PFSK-1 (cell line): ENCODE data around the gene EVA1B.

ENCODE experiments used
- FOXP2 ChIP-seq: optimal IDR thresholded peaks from 2 replicates; pipeline ENCODE3; 2011; ENCODE audit warnings: borderline replicate concordance, control low read depth, inconsistent platforms; ENCODE audit not compliant: insufficient read depth; ENCODE audit errors: extremely low read length, extremely low read depth
- POLR2AphosphoS5 ChIP-seq: IDR thresholded peaks from 2 replicates; pipeline ENCODE4 v1.6.1; 2012; ENCODE audit warnings: low read depth, mild to moderate bottlenecking, control low read depth, low read length, moderate library complexity
- SIN3A ChIP-seq: IDR thresholded peaks from 2 replicates; pipeline ENCODE4 v1.6.1; 2012; ENCODE audit warnings: mild to moderate bottlenecking, low read length, moderate library complexity, borderline replicate concordance; ENCODE audit not compliant: insufficient read depth
- TAF1 ChIP-seq: IDR thresholded peaks from 2 replicates; pipeline ENCODE4 v1.6.1; 2012; ENCODE audit warnings: low read length, control low read depth, borderline replicate concordance; ENCODE audit not compliant: insufficient read depth
- TF ChIP-seq, protein P1 (sequence below), 2 experiments: IDR thresholded peaks; 2 replicates each; pipeline versions ENCODE4 v1.6.1 to v1.8.0; 2011 to 2012; ENCODE audit warnings: low read depth in 2 of 2, low read length in 2 of 2, control low read depth in 1 of 2, inconsistent platforms in 1 of 2, mild to moderate bottlenecking in 1 of 2, moderate library complexity in 1 of 2; ENCODE audit not compliant: insufficient read depth in 1 of 2

GRCh38 chr1:36351227-36351977, 28.0 kb upstream of the EVA1B start:
- TF ChIP-seq SIN3A, result no peak
- no peak for TF ChIP-seq POLR2AphosphoS5
- no peak for TF ChIP-seq TAF1
- TF ChIP-seq, protein P1, sequence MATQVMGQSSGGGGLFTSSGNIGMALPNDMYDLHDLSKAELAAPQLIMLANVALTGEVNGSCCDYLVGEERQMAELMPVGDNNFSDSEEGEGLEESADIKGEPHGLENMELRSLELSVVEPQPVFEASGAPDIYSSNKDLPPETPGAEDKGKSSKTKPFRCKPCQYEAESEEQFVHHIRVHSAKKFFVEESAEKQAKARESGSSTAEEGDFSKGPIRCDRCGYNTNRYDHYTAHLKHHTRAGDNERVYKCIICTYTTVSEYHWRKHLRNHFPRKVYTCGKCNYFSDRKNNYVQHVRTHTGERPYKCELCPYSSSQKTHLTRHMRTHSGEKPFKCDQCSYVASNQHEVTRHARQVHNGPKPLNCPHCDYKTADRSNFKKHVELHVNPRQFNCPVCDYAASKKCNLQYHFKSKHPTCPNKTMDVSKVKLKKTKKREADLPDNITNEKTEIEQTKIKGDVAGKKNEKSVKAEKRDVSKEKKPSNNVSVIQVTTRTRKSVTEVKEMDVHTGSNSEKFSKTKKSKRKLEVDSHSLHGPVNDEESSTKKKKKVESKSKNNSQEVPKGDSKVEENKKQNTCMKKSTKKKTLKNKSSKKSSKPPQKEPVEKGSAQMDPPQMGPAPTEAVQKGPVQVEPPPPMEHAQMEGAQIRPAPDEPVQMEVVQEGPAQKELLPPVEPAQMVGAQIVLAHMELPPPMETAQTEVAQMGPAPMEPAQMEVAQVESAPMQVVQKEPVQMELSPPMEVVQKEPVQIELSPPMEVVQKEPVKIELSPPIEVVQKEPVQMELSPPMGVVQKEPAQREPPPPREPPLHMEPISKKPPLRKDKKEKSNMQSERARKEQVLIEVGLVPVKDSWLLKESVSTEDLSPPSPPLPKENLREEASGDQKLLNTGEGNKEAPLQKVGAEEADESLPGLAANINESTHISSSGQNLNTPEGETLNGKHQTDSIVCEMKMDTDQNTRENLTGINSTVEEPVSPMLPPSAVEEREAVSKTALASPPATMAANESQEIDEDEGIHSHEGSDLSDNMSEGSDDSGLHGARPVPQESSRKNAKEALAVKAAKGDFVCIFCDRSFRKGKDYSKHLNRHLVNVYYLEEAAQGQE (IDR thresholded peaks at IDR 0.05; ENCODE audit: insufficient read depth in 1 of 2, low read depth in 2 of 2, low read length in 2 of 2), result no peak
- no peak for TF ChIP-seq FOXP2
